ENCODE data around the gene NNAT.

DNA sequence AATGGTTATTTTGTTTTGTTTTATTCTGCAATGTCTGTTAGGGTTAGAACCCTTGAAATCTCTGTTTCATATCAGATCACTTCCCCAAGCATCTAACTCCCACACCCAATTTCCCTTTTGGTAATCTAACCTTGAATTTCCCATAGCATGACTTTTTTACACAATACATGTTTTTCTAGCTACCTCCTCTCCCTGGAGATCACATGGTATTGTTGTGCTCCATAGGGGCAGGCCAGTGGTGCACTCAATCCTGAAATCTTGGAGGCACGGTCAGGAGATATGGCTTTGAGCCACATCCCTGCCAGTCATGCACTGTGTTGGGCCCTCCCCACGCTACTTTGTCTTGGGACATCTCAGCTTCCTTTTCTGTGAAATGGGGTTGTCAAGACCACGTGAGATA is 36.7 kb upstream of the NNAT start:
- TF ChIP-seq, protein P1, sequence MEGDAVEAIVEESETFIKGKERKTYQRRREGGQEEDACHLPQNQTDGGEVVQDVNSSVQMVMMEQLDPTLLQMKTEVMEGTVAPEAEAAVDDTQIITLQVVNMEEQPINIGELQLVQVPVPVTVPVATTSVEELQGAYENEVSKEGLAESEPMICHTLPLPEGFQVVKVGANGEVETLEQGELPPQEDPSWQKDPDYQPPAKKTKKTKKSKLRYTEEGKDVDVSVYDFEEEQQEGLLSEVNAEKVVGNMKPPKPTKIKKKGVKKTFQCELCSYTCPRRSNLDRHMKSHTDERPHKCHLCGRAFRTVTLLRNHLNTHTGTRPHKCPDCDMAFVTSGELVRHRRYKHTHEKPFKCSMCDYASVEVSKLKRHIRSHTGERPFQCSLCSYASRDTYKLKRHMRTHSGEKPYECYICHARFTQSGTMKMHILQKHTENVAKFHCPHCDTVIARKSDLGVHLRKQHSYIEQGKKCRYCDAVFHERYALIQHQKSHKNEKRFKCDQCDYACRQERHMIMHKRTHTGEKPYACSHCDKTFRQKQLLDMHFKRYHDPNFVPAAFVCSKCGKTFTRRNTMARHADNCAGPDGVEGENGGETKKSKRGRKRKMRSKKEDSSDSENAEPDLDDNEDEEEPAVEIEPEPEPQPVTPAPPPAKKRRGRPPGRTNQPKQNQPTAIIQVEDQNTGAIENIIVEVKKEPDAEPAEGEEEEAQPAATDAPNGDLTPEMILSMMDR (conservative IDR thresholded peaks at IDR 0.05 in 1 of 2, IDR thresholded peaks at IDR 0.05 in 1 of 2; ENCODE audit: low read depth in 1 of 2, low read length in 2 of 2), result no peak
- no peak for TF ChIP-seq EZH2 (IDR thresholded peaks at IDR 0.05; ENCODE audit: low read length, missing control alignments)

Measured in fibroblast of lung (primary cell).